GM18951 (cell line): ENCODE measurements around the gene IMPA2.

Experiments
- POLR2A ChIP-seq: IDR thresholded peaks from 4 replicates; pipeline ENCODE4 v1.6.1; 2011; ENCODE audit warnings: mild to moderate bottlenecking; ENCODE audit not compliant: insufficient read length, insufficient read depth; ENCODE audit errors: extremely low read depth
- in situ Hi-C: fragments of 300-500 bp; cut with MboI; formaldehyde crosslinking; loops from one replicate; pipeline ENCODE4 v1.12.0; 2022; ENCODE audit warnings: low sequenced_read_pairs, mixed read lengths, inconsistent platforms; ENCODE audit not compliant: unreplicated experiment

Gene IMPA2

GRCh38 chr18:12010187-12010802, 29.0 kb downstream of the IMPA2 start:
- no peak for TF ChIP-seq POLR2A
- in situ Hi-C loops = no loop called here

GRCh38 chr18:12011199-12011956, 30.1 kb downstream of the IMPA2 start:
- no peak for TF ChIP-seq POLR2A
- in situ Hi-C loops = no loop called here

- TF ChIP-seq POLR2A = no peak
- in situ Hi-C loops = no loop called here
These were observed 30.7 kb downstream of the IMPA2 start for GRCh38 chr18:12011957-12012549.

- in situ Hi-C loops = no loop called here
These were observed 31.4 kb downstream of the IMPA2 start for GRCh38 chr18:12012697-12013096.

GRCh38 chr18:12013186-12013916, 32.0 kb downstream of the IMPA2 start:
- TF ChIP-seq POLR2A = no peak
- in situ Hi-C loops = no loop called here

More at GRCh38 chr18:12012697-12013096, 31.4 kb downstream of the IMPA2 start:
- no peak for TF ChIP-seq POLR2A

GRCh38 chr18:12014086-12014485, 32.8 kb downstream of the IMPA2 start:
- in situ Hi-C loops = no loop called here
- no peak for TF ChIP-seq POLR2A

- no peak for TF ChIP-seq POLR2A
- in situ Hi-C loops = no loop called here
These were observed 33.5 kb downstream of the IMPA2 start for GRCh38 chr18:12014521-12015415.

- in situ Hi-C loops = no loop called here
- no peak for TF ChIP-seq POLR2A
These were observed 34.2 kb downstream of the IMPA2 start for GRCh38 chr18:12015416-12016062.

GRCh38 chr18:12017081-12017480, 35.8 kb downstream of the IMPA2 start:
- in situ Hi-C loops = no loop called here
- TF ChIP-seq POLR2A = no peak

- no peak for TF ChIP-seq POLR2A
- in situ Hi-C loops = no loop called here
These were observed 37.6 kb downstream of the IMPA2 start for GRCh38 chr18:12018861-12019260.

GRCh38 chr18:12021077-12021476, 39.8 kb downstream of the IMPA2 start:
- no peak for TF ChIP-seq POLR2A
- in situ Hi-C loops = no loop called here

GRCh38 chr18:12021596-12021995, 40.3 kb downstream of the IMPA2 start:
- in situ Hi-C loops = no loop called here
- TF ChIP-seq POLR2A = no peak

GRCh38 chr18:12023375-12023774, 42.1 kb downstream of the IMPA2 start:
- no peak for TF ChIP-seq POLR2A
- in situ Hi-C loops = no loop called here
